ENCODE results near the gene TRMO.

The TRMO gene

DNA sequence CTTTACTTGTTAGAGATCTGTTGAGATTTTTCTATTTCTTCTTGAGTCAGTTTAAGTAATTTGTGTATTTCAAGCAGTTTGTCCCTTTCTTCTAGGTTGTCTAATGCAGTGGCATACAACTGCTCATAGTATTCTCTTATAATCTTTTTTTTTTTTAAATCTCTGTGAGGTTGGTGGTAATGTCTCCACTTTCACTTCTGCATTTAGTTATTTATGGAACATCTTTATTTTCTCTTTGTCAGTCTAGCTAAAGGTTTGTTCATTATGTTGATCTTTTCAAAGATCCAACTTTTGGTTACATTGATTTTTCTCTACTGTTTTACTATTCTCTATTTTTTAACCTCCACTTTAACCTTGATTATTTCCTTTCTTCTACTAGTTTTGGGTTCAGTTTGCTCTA lies 55.5 kb downstream of the TRMO start:
- DNase-seq (ENCODE audit: low read depth) = no peak

GRCh38 chr9:97866300-97866699 lies 56.0 kb downstream of the TRMO start:
- no peak overlapping the region for H3K4me3 ChIP-seq (ENCODE audit: low read depth, low read length)
- DNase-seq (ENCODE audit: low read depth) = no peak

More for the DNA sequence above, 55.5 kb downstream of the TRMO start:
- no peak overlapping the region for H3K4me3 ChIP-seq (ENCODE audit: low read depth, low read length)

DNA sequence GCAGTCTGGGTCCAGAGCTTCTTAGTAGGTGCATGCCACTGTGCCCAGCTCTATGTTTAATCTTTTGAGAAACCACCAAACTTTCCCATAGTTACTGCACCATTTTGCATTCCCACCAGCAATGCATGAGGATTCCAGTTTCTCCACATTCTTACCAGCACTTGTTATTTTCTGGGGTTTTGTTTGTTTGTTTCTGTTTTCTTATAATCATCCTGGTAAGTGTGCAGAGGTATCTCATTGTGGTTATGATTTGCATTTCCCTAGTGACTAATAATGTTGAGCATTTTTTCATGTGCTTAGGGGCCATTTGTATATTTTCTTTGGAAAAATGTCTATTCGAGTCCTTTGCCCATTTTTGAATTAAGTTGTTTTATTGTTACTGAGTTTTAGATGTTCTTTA lies 57.9 kb downstream of the TRMO start:
- DNase-seq (ENCODE audit: low read depth) = no peak
- no peak overlapping the region for H3K4me3 ChIP-seq (ENCODE audit: low read depth, low read length)

GRCh38 chr9:97863314-97863713 lies 59.0 kb downstream of the TRMO start:
- no peak for DNase-seq (ENCODE audit: low read depth)
- no peak overlapping the region for H3K4me3 ChIP-seq (ENCODE audit: low read depth, low read length)

DNA sequence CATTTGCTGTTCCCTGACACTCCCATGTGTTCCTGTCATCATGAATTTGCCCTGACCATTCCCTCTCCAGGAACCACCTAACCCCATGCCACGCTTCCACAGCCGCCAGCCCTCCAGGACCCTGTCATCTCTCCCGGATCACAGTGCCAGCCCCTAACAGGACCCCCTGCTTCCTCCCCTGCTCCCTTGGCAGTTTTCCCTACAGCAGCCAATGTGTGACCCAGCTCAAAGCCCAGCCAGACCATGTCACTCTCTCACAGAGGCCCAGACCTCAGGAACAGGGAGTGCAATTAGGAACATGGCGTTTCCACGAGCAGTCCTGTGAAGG lies 61.2 kb downstream of the TRMO start:
- no peak overlapping the region for H3K4me3 ChIP-seq (ENCODE audit: low read depth, low read length)

DNA sequence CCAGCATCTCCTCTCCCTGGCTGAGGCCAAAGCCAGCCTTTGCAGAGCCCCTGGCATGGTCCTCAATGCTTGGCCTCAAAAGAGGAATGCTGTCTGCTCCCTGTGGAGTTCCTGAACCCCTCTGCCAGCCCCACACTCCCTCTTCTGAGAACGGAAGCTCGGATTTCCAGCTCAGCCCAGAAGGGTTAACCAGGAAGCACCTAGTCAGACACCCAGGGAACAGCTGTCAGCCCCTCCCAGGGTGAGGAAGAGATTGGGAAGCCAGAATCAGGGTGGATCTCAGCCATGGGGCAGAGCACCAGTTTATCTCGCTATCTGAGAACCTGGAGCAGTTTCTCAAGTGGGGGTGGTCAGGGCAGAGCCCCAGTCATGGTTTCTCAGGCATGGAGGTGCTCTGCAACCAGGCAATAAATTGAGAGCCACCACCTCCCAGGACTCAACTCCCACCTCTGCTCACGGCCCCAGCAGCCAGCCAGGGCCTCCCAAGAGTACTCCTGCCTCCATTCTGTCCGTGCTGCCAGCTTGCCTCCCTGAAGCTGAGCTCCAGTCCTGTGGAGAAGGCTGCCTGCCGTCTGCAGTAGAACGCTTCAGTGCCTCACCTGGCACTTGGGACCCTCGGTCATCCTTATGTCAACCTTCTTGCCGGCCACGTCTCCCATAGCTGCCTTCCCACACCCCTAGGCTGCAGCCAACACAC lies 61.7 kb downstream of the TRMO start:
- no peak overlapping the region for H3K4me3 ChIP-seq (ENCODE audit: low read depth, low read length)
- DNase-seq (ENCODE audit: low read depth) = no peak

More for the DNA sequence above, 61.2 kb downstream of the TRMO start:
- no peak for DNase-seq (ENCODE audit: low read depth)

- no peak overlapping the region for H3K4me3 ChIP-seq (ENCODE audit: low read depth, low read length)
These were observed 63.0 kb downstream of the TRMO start for GRCh38 chr9:97859346-97859745.

DNA sequence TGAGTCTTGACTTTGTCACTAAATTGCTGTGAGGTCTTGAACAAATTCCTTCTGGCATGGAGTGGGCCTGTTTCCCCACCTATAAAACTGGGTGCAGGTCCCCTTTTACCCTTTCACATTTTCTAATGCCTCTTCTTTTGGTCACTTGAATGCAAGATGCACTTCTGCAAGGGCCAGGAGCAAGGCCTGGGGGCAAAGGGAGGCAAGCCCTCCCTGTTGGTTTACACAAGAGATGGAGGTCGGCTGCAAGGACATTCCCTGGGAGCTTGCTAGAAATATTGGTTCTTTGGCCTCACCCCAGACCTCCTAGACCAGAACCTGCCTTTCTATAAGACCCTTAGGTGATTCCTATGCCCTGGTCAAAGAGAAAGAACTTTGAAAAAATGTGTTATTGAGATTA lies 63.5 kb downstream of the TRMO start:
- no peak overlapping the region for H3K4me3 ChIP-seq (ENCODE audit: low read depth, low read length)
- no peak for DNase-seq (ENCODE audit: low read depth)

More at GRCh38 chr9:97859346-97859745, 63.0 kb downstream of the TRMO start:
- DNase-seq (ENCODE audit: low read depth) = no peak

- DNase-seq (ENCODE audit: low read depth) = no peak
- H3K4me3 ChIP-seq (ENCODE audit: low read depth, low read length) = no peak overlapping the region
These were observed 63.9 kb downstream of the TRMO start for GRCh38 chr9:97858393-97858713.

DNA sequence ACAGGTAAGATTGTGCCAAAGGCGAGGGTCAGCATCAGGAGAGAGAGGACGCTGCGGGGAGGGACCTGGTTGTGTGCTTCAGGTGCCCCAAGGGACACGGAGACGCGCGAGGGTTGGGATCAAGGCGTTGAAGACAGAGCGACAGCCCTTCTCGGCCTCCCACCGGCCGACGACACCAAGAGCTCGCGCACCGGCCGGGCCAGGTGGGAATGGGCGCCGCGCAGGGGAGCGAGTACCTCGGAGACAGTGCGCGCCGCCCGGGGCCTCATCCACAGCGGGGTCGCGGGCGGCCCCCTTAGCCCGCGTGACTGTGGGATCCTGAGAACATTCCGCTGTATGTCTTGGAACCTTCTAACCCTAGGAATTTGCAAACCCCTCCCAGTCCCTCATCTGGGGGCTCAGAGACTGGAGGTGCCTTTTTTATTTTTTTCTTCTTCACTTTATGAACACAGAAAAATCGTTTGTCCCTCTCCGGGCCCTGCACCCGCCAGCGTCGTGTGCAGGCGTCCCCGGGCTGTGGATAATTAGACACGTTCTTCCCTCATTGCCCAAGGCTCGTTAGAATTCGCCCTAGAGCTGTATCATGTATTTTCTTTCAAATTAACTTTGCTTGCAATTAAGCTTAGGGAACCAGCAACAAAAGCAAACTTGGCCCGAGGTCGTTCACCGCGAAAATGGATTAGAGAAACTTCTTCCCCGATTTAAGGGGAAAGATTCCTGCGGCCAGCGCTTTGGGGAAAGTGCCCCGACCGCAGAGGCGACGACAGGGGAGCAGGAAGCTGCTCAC lies 64.5 kb downstream of the TRMO start:
- no peak for DNase-seq (ENCODE audit: low read depth)
- no peak overlapping the region for H3K4me3 ChIP-seq (ENCODE audit: low read depth, low read length)

GRCh38 chr9:97856857-97857605 lies 65.3 kb downstream of the TRMO start:
- no peak overlapping the region for H3K4me3 ChIP-seq (ENCODE audit: low read depth, low read length)
- DNase-seq (ENCODE audit: low read depth) = no peak

GRCh38 chr9:97855899-97856298 lies 66.4 kb downstream of the TRMO start:
- DNase-seq (ENCODE audit: low read depth) = no peak
- no peak overlapping the region for H3K4me3 ChIP-seq (ENCODE audit: low read depth, low read length)

DNA sequence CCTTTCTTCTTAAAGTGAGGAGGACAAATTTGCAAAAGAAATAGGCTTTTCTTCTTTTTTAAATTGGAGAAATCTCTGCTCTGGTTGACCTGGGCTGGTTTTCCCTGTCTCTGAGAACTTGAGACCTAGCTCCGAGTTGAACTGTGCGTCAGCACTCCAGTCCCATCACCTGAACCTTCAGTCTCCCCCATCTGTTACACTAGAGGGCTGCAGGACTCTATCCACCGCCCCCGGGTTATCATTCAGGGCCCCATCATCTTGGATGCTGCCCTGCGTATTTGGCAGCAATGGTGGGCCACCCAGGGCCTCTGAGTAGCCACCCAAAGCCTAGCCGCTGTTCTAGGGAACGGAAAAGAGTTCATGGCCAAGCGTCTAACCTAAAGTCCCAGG lies 66.8 kb downstream of the TRMO start:
- no peak overlapping the region for H3K4me3 ChIP-seq (ENCODE audit: low read depth, low read length)
- no peak for DNase-seq (ENCODE audit: low read depth)

DNA sequence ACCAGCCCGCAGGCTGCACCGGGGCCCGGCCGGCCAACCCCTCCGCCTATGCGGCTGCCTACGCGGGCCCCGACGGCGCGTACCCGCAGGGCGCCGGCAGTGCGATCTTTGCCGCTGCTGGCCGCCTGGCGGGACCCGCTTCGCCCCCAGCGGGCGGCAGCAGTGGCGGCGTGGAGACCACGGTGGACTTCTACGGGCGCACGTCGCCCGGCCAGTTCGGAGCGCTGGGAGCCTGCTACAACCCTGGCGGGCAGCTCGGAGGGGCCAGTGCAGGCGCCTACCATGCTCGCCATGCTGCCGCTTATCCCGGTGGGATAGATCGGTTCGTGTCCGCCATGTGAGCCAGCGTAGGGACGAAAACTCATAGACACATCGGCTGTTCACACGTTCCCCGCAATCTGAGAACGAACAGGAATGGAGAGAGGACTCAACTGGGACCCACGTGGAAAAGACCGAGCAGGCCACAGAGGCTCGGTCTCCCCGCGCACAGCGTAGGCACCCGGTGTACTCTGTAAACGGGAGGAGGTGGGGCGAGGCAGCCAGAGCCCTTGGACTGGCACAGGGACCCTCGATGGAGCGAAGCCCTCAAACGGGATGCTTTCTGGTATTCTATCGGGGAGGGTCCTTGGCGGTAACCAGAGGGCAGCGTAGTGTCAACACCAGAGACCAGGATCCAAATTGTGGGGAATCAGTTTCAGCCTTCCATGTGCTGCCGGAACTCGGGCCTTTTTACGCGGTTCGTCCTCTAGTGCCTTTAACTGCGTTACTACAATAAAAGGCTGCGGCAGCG lies 67.4 kb downstream of the TRMO start:
- H3K4me3 ChIP-seq (ENCODE audit: low read depth, low read length) = no peak overlapping the region
- DNase-seq (ENCODE audit: low read depth) = no peak
